ENCODE measurements around the gene IL17D.

DNA sequence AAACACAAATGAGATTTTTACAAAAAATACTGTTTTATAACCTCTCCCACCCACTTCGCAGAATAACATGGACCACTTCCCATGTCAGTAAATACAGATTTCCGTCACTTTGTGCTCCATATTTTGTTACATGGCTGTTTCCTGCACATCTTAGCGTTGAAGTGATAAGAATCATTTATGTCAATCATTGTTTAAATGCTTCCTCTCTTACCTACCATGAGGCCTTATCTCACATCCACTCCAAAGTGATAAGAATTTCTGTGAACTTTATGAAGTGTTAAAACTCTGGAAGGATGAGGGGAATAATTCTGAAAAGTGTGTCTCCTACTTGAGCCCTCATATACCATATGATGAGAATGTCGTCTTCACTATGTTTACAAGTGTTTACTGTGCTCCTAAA, 36.6 kb upstream of the IL17D start:
- TF ChIP-seq POLR2AphosphoS5 (IDR thresholded peaks at IDR 0.05) = no peak
- TF ChIP-seq, protein P1, sequence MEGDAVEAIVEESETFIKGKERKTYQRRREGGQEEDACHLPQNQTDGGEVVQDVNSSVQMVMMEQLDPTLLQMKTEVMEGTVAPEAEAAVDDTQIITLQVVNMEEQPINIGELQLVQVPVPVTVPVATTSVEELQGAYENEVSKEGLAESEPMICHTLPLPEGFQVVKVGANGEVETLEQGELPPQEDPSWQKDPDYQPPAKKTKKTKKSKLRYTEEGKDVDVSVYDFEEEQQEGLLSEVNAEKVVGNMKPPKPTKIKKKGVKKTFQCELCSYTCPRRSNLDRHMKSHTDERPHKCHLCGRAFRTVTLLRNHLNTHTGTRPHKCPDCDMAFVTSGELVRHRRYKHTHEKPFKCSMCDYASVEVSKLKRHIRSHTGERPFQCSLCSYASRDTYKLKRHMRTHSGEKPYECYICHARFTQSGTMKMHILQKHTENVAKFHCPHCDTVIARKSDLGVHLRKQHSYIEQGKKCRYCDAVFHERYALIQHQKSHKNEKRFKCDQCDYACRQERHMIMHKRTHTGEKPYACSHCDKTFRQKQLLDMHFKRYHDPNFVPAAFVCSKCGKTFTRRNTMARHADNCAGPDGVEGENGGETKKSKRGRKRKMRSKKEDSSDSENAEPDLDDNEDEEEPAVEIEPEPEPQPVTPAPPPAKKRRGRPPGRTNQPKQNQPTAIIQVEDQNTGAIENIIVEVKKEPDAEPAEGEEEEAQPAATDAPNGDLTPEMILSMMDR (IDR thresholded peaks at IDR 0.05) = no peak
- TF ChIP-seq POLR2A (IDR thresholded peaks at IDR 0.05) = no peak
